VCaP (cell line): ENCODE results near the gene SIPA1L3.
A peak's percentile ranks its signal among the peaks of the same experiment; 100 is the strongest.

Source experiments
- H3K27ac ChIP-seq: fragments of 450-650 bp; 2 replicates; pipeline ENCODE4 v1.5.1; 2017
- TF ChIP-seq, protein P1 (sequence below): fragments of 450-650 bp; conservative IDR thresholded peaks from 2 replicates; pipeline ENCODE4 v1.5.1; 2017; ENCODE audit warnings: mild to moderate bottlenecking, moderate library complexity

The SIPA1L3 gene

GRCh38 chr19:38130399-38130798 is 223.4 kb downstream of the SIPA1L3 start:
- TF ChIP-seq, protein P1, sequence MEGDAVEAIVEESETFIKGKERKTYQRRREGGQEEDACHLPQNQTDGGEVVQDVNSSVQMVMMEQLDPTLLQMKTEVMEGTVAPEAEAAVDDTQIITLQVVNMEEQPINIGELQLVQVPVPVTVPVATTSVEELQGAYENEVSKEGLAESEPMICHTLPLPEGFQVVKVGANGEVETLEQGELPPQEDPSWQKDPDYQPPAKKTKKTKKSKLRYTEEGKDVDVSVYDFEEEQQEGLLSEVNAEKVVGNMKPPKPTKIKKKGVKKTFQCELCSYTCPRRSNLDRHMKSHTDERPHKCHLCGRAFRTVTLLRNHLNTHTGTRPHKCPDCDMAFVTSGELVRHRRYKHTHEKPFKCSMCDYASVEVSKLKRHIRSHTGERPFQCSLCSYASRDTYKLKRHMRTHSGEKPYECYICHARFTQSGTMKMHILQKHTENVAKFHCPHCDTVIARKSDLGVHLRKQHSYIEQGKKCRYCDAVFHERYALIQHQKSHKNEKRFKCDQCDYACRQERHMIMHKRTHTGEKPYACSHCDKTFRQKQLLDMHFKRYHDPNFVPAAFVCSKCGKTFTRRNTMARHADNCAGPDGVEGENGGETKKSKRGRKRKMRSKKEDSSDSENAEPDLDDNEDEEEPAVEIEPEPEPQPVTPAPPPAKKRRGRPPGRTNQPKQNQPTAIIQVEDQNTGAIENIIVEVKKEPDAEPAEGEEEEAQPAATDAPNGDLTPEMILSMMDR: no peak

GRCh38 chr19:38132781-38133180 is 225.8 kb downstream of the SIPA1L3 start:
- TF ChIP-seq, protein P1: no peak

More at GRCh38 chr19:38130399-38130798, 223.4 kb downstream of the SIPA1L3 start:
- H3K27ac ChIP-seq: no peak overlapping the region

DNA sequence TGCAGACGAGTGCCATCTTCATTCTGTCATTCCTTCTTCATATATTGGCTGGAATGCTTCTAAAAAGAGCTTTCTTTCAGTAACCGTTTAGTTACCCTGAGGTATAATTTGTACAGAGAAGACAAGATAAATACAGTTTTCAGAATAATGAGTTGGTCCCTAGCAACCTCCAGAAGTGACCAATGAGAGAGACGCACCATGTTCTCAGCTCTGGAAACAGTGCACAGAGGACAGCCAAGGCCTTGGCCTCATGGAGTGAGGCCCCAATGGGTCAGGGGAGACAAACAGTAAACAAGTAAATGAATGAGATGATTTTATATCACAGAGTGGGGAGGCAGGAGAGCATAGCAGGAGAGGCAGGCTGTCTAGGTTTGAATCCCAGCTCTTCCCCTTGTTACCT is 226.3 kb downstream of the SIPA1L3 start:
- TF ChIP-seq, protein P1: no peak
- H3K27ac ChIP-seq: no peak overlapping the region

More at GRCh38 chr19:38132781-38133180, 225.8 kb downstream of the SIPA1L3 start:
- H3K27ac ChIP-seq: no peak overlapping the region

GRCh38 chr19:38134540-38135149 is 227.6 kb downstream of the SIPA1L3 start:
- TF ChIP-seq, protein P1: peak; percentile 68
- H3K27ac ChIP-seq: no peak overlapping the region

DNA sequence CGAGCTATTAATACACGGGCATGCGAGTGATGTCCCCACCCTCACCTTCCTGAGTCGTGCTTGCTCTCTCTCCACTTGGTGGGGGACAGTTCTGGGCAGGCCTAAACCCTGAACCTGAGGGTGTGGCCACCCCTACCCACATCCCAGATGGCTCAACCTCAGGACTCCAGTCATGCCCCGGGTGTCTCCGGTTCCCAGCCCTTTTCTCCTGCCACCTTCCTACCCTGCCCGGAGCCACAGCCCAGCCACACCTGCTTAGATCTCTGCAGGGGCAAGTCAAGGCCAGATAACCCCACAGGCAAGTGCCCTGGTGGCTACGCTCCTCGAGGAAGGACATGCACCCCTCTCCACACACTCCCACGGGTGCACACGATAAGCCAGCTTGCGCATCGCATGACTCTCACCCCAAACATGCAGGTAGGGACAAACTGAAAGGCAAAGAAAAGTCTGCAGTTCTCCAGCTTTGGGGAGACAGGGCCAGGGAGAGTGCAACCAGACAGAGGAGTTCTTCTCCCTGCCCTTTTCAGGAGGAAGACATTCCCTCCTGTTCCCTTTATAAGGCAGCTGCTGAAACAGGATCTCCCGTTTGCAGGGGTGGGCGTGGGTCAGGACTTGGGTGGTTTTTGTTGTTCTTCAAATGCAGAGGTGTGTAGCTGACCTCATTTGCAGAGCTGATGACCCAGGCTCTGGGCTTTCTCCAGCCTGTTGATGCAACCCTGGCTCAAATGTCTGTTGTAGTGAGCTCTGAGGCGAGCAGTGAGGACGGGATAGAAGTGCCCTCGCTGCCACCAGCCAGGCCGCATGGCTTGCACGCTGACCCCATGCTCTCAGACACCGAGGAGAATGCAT is 228.4 kb downstream of the SIPA1L3 start:
- no peak overlapping the region for H3K27ac ChIP-seq
- TF ChIP-seq, protein P1: no peak

- no peak overlapping the region for H3K27ac ChIP-seq
- TF ChIP-seq, protein P1: no peak
These were observed 232.1 kb downstream of the SIPA1L3 start for GRCh38 chr19:38139122-38139521.

- no peak overlapping the region for H3K27ac ChIP-seq
- TF ChIP-seq, protein P1: no peak
These were observed 234.1 kb downstream of the SIPA1L3 start for GRCh38 chr19:38141108-38141507.
